Bone marrow (tissue), 2 donors: ENCODE measurements around the gene CYSRT1.

ENCODE experiments used
- DNase-seq, 2 donors: peaks; one replicate each; lab custom pipeline; 2025; lab: John Stamatoyannopoulos, UW

CYSRT1 gene

DNA sequence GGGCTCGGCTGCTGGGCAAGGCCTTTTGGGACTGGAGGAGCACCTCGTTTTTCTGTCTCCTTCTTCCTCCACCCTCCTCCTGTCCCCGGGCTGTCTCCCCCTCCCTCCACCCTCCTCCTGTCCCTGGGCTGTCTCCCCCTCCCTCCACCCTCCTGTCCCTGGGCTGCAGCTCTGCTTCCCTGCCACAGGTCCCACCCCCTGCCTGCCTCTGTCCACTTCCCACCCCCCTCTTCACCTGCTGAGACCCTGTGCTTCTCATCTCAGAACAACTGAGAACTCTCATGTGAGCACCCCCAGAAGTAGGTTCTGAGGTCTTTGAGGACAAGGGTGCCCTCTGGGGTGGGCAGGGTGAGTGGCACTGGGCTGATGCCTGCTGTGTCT is 46.7 kb downstream of the CYSRT1 start:
- DNase-seq, result no peak

DNA sequence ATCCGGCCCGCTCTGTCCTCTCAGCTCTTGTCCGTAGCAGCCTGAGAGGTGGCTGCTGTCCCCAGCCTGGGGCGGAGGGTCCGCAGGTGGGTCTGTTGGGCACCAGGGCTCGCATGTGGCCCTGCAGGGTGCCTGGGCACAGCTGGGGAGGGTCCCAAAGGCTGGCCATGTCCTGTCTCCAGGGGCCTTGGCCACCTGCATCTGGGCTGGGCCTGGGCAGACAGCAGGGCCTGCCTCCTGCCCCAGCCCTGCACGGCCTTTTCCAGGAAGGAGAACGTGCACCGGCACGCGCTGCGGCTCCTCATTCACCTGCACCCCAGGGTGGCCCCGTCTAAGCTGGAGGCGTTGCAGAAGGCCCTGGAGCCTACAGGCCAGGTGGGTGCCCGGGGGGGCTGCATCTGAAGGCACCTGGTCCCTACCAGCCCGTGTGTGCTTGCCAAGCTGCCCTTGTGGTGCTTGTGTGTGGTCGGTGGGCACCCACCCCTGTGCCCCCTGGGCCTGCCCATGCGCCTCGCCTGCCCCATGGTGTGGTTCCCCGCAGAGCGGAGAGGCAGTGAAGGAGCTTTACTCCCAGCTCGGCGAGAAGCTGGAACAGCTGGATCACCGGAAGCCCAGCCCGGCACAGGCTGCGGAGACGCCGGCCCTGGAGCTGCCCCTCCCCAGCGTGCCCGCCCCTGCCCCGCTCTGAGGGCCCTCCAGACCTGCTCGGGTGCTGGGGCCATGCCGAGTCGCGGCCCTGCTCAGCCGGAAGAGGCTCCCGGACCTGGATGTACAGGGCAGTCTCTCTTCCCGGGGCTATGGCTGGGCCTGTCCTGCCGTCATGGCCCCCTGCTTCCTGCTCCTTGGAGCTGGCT is 47.5 kb downstream of the CYSRT1 start:
- DNase-seq, result no peak

DNA sequence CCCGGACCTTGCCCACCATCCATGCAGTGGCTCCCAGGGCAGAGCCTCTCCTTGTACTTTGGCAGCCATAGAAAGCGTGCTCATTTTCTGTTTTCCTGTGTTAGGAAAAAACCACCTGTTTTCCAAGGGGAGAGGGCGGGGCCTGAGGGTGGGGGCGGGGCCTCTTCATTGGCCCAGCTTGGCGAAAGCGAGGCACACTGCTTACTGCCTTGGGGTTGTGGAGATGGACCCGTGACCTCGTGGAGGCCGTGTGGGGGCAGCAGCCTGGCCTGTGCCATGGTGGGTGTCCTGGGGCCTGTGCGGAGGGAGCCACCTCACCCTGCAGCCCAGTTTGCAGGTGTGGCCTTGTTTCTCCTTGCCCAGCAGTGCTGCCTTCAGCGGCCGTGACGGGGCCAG is 48.1 kb downstream of the CYSRT1 start:
- no peak for DNase-seq

DNA sequence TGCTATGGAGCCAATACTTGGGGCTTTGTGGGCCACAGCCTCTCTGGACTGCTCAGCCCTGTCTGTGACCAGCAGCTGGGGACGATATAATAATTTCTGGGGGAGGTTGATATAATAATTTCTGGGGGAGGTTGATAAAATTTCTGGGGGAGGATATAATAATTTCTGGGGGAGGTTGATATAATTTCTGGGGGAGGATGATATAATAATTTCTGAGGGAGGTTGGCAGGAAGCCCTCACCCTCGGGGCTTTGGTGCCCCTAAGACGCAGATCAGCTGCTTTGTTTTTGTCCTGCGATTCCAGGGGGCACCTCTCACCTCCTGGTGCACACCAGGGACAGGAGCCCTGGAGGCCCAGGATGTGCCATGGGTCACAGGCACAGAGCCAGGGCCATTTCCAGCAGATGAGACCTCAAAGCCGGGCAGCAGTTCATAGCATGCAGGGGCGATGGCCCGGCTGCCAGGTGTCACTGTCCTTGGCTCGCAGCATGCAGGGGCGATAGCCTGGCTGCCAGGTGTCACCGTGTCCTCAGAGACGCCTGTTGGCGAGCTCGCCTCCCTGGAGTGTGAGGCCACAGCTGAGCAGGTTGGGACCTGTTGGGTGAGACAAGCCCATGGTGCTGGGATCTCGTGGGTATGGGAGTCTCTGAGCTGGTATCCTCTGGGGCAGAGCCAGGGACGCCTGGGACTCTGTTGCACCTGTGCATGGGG is 48.8 kb downstream of the CYSRT1 start:
- DNase-seq, result no peak

DNA sequence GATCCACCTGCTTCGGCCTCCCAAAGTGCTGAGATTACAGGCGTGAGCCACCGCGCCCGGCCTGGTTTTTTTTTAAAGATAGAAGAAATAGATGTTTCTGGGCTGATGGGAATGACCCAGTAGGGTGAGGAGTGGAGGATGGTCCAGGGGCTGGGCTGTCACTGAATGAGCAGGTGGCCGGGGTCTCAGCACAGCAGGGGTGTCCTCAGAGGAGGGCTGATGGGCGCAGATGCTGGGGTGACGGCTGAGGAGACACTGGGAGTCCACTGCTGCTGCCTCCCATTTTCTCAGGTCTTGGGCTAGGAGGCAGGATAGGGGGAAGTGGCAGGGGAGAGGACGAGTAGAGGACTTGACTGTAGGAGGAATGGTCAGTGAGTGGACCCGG is 50.2 kb downstream of the CYSRT1 start:
- no peak for DNase-seq
